K562 (cell line): ENCODE results near the gene UBE3D. TPM values are rescaled to one million over a fixed set of nuclear protein-coding genes. Genes with fewer than 3 reads are reported as not detected.

ENCODE experiments used
- CHCHD3 ChIP-seq: fragments of 250-450 bp; sonication (Bioruptor Pico); IDR thresholded peaks from 2 replicates; pipeline ENCODE4 v2.1.2; 2022; ENCODE audit warnings: mild to moderate bottlenecking
- EWSR1 ChIP-seq: fragments of 450-650 bp; IDR thresholded peaks from 2 replicates; pipeline ENCODE4 v1.6.1; 2018; ENCODE audit warnings: borderline replicate concordance, mild to moderate bottlenecking, low read depth, moderate library complexity; ENCODE audit not compliant: partially characterized antibody
- FOS ChIP-seq: IDR thresholded peaks from 3 replicates; pipeline ENCODE4 v1.6.1; 2011; ENCODE audit not compliant: insufficient read length; ENCODE audit errors: extremely low read depth
- FOXA1 ChIP-seq: fragments of 450-650 bp; IDR thresholded peaks from 2 replicates; pipeline ENCODE4 v1.6.1; 2016; ENCODE audit warnings: mild to moderate bottlenecking, borderline replicate concordance
- HNRNPK ChIP-seq: fragments of 200-400 bp; formaldehyde crosslinking; IDR thresholded peaks from one replicate; pipeline ENCODE4 v1.6.1; 2018; ENCODE audit warnings: mild to moderate bottlenecking, low read depth, low read length; ENCODE audit not compliant: poor library complexity, severe bottlenecking
- HNRNPLL ChIP-seq: fragments of 200-400 bp; formaldehyde crosslinking; IDR thresholded peaks from 2 replicates; pipeline ENCODE4 v1.6.1; 2017; ENCODE audit warnings: low read length, low read depth, mild to moderate bottlenecking; ENCODE audit not compliant: poor library complexity, severe bottlenecking
- IRF9 ChIP-seq: fragments of 450-650 bp; IDR thresholded peaks from 2 replicates; pipeline ENCODE4 v1.6.1; 2016; ENCODE audit warnings: missing biosample characterization, missing genetic modification characterization
- MYNN ChIP-seq, 2 experiments: sonication (generic); formaldehyde crosslinking in 1 of 2; IDR thresholded peaks; 2 replicates each; pipeline versions ENCODE4 v1.5.0 to v1.6.1; 2016 to 2020; ENCODE audit warnings: antibody characterized with exemption in 1 of 2, missing genetic modification reagents in 1 of 2
- OTX1 ChIP-seq: fragments of 450-650 bp; formaldehyde crosslinking; IDR thresholded peaks from 2 replicates; pipeline ENCODE4 v1.4.0; 2022; ENCODE audit warnings: mild to moderate bottlenecking
- POLR2AphosphoS2 ChIP-seq: IDR thresholded peaks from 2 replicates; pipeline ENCODE4 v1.6.1; 2012; ENCODE audit warnings: low read length, improper control_type of control experiment
- RHOXF2B ChIP-seq: fragments of 250-450 bp; sonication (Bioruptor Pico); conservative IDR thresholded peaks from 2 replicates; pipeline ENCODE4 v1.5.1; 2021
- SAFB ChIP-seq: fragments of 200-400 bp; formaldehyde crosslinking; IDR thresholded peaks from 2 replicates; pipeline ENCODE4 v1.6.1; 2017; ENCODE audit warnings: low read depth, low read length, borderline replicate concordance
- SOX6 ChIP-seq: fragments of 450-650 bp; IDR thresholded peaks from 2 replicates; pipeline ENCODE4 v1.6.1; 2014; ENCODE audit warnings: mild to moderate bottlenecking
- USF1 ChIP-seq: sonication (generic); formaldehyde crosslinking; IDR thresholded peaks from 2 replicates; pipeline ENCODE4 v1.9.0; 2022; ENCODE audit warnings: mild to moderate bottlenecking, missing genetic modification reagents
- YY1 ChIP-seq, 3 experiments: IDR thresholded peaks; 2 replicates each; pipeline ENCODE4 v1.6.1; 2011; ENCODE audit warnings: low read length in 2 of 3, mild to moderate bottlenecking in 2 of 3, moderate library complexity in 2 of 3, borderline replicate concordance in 1 of 3, control low read depth in 1 of 3, low read depth in 1 of 3; ENCODE audit not compliant: insufficient read depth in 3 of 3, insufficient replicate concordance in 2 of 3, control insufficient read depth in 1 of 3, insufficient read length in 1 of 3; ENCODE audit errors: extremely low read depth in 1 of 3
- ZNF197 ChIP-seq: fragments of 200-800 bp; sonication (Bioruptor generic); IDR thresholded peaks from 2 replicates; pipeline ENCODE4 v1.6.1; 2016; ENCODE audit warnings: low read depth, missing genetic modification characterization, missing compliant biosample characterization
- ZNF408 ChIP-seq: fragments of 250-450 bp; sonication (Bioruptor Pico); IDR thresholded peaks from 2 replicates; pipeline ENCODE4 v1.4.0; 2020; ENCODE audit warnings: low read depth, mild to moderate bottlenecking, moderate library complexity
- ZNF511 ChIP-seq: sonication (generic); formaldehyde crosslinking; IDR thresholded peaks from 2 replicates; pipeline ENCODE4 v1.8.0; 2022; ENCODE audit warnings: mild to moderate bottlenecking, missing genetic modification reagents
- ZNF696 ChIP-seq: fragments of 250-450 bp; sonication (Bioruptor Pico); conservative IDR thresholded peaks from 2 replicates; pipeline ENCODE4 v1.4.0; 2020; ENCODE audit warnings: mild to moderate bottlenecking, moderate library complexity
- ZNF785 ChIP-seq: fragments of 250-450 bp; sonication (Bioruptor Pico); IDR thresholded peaks from 2 replicates; pipeline ENCODE4 v1.4.0; 2020; ENCODE audit warnings: mild to moderate bottlenecking
- polyA plus RNA-seq, 8 experiments: library from polyadenylated mRNA; depleted of rRNA in 4 of 8; stranded (reverse) in 5 of 8; unstranded in 3 of 8; fragments of >200 nt; fragmentation: Nextera tagmentation in 2 of 8; fragmentation: Illumina TruSeq in 1 of 8; extraction: Ambion mirVana in 2 of 8; extraction: Trizol in 1 of 8; gene quantifications; 2 replicates each; pipeline versions ENCODE4 v1.2.1 to v1.2.3, GENCODE V29; 2011 to 2014; ENCODE audit warnings: inconsistent platforms in 1 of 8, missing spikeins in 1 of 8
- total RNA-seq, 7 experiments: library from RNA; depleted of rRNA in 6 of 7; stranded (reverse); fragments of >200 nt in 6 of 7; fragmentation: Illumina TruSeq in 2 of 7; extraction: Trizol in 2 of 7; gene quantifications; 2 replicates each; pipeline versions ENCODE4 v1.2.1 to v1.2.3, GENCODE V29; 2011 to 2021; ENCODE audit warnings: low replicate concordance in 1 of 7
- TF ChIP-seq, protein P1 (sequence below): sonication (generic); formaldehyde crosslinking; IDR thresholded peaks from 2 replicates; pipeline ENCODE4 v1.8.0; 2023; ENCODE audit warnings: mild to moderate bottlenecking, missing genetic modification reagents
- TF ChIP-seq, protein P2 (sequence below): fragments of 250-450 bp; sonication (Bioruptor Pico); IDR thresholded peaks from 2 replicates; pipeline ENCODE4 v1.5.0; 2020; ENCODE audit warnings: mild to moderate bottlenecking, borderline replicate concordance

Gene UBE3D
- total and polyA plus RNA-seq, 9 of the 15 experiments (the other 6 are each of a cell fraction or from before 2014, with no cell fraction given) = 9.4 to 17.6 (median 11.9) TPM

GRCh38 chr6:83065511-83066192 lies at the start of gene UBE3D (continued):
- TF ChIP-seq HNRNPLL (peak; percentile 49), SOX6 (peak; percentile 61; the same call in 1 of the 2 replicates), ZNF408 (CRISPR knock-in tag) (no peak), RHOXF2B (CRISPR knock-in tag) (no peak), ZNF785 (CRISPR knock-in tag) (no peak), MYNN (IDR thresholded peaks at IDR 0.05) (no peak; the same call in 1 of the 2 replicates), MYNN (CRISPR knock-in tag; IDR thresholded peaks at IDR 0.05) (no peak), IRF9 (tag) (no peak), ZNF197 (no peak), FOS (no peak), USF1 (CRISPR knock-in tag) (peak; percentile 89), SAFB (no peak), HNRNPK (no peak), YY1 (IDR thresholded peaks at IDR 0.05; ENCODE audit: borderline replicate concordance in 1 of 3, control insufficient read depth in 1 of 3, extremely low read depth in 1 of 3, insufficient read depth in 3 of 3, insufficient read length in 1 of 3, insufficient replicate concordance in 2 of 3, low read depth in 1 of 3, low read length in 2 of 3) (peak in 2 of 3 experiments; percentile 70 to 76), ZNF696 (no peak), ZNF511 (CRISPR knock-in tag) (peak; percentile 63; the same call in 1 of the 2 replicates), FOXA1 (no peak), EWSR1 (no peak), OTX1 (CRISPR knock-in tag) (no peak), POLR2AphosphoS2 (no peak), CHCHD3 (no peak)
- TF ChIP-seq, protein P1, sequence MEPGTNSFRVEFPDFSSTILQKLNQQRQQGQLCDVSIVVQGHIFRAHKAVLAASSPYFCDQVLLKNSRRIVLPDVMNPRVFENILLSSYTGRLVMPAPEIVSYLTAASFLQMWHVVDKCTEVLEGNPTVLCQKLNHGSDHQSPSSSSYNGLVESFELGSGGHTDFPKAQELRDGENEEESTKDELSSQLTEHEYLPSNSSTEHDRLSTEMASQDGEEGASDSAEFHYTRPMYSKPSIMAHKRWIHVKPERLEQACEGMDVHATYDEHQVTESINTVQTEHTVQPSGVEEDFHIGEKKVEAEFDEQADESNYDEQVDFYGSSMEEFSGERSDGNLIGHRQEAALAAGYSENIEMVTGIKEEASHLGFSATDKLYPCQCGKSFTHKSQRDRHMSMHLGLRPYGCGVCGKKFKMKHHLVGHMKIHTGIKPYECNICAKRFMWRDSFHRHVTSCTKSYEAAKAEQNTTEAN (CRISPR knock-in tag) = no peak
- TF ChIP-seq, protein P2, sequence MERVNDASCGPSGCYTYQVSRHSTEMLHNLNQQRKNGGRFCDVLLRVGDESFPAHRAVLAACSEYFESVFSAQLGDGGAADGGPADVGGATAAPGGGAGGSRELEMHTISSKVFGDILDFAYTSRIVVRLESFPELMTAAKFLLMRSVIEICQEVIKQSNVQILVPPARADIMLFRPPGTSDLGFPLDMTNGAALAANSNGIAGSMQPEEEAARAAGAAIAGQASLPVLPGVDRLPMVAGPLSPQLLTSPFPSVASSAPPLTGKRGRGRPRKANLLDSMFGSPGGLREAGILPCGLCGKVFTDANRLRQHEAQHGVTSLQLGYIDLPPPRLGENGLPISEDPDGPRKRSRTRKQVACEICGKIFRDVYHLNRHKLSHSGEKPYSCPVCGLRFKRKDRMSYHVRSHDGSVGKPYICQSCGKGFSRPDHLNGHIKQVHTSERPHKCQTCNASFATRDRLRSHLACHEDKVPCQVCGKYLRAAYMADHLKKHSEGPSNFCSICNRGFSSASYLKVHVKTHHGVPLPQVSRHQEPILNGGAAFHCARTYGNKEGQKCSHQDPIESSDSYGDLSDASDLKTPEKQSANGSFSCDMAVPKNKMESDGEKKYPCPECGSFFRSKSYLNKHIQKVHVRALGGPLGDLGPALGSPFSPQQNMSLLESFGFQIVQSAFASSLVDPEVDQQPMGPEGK (CRISPR knock-in tag) = no peak
